Activated CD4-positive, alpha-beta T cell treated with anti-CD3 and anti-CD28 coated beads for 1 hour (primary cell): ENCODE data around the gene FRMPD4.

ENCODE experiments used
- DNase-seq: peaks from one replicate; pipeline ENCODE4 v3.0.0-alpha.2; 2020

FRMPD4 gene

GRCh38 chrX:12307961-12308360, 169.7 kb downstream of the FRMPD4 start:
- DNase-seq: no peak

GRCh38 chrX:12308420-12308819, 170.1 kb downstream of the FRMPD4 start:
- DNase-seq: no peak

GRCh38 chrX:12309040-12309743, 170.9 kb downstream of the FRMPD4 start:
- DNase-seq: no peak

DNA sequence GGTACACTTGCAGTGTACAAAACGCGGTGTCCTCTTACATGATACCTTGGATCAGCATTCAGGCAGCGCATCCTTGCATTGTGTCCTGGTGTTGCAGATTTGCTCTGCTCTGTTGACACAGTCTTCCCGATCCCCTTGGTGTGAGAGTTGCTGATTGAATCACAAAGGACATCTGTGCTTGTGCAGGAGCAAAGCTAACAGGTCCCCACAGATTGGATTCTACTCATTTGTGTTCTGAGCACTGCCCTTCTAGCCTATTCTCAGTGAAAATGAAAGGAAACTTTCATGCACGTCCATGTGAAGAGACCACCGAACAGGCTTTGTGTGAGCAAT, 171.4 kb downstream of the FRMPD4 start:
- DNase-seq: no peak

GRCh38 chrX:12314651-12315050, 176.4 kb downstream of the FRMPD4 start:
- no peak for DNase-seq

GRCh38 chrX:12315526-12315925, 177.3 kb downstream of the FRMPD4 start:
- DNase-seq: no peak

- DNase-seq: no peak
Measured at GRCh38 chrX:12319003-12319519, 180.8 kb downstream of the FRMPD4 start.

DNA sequence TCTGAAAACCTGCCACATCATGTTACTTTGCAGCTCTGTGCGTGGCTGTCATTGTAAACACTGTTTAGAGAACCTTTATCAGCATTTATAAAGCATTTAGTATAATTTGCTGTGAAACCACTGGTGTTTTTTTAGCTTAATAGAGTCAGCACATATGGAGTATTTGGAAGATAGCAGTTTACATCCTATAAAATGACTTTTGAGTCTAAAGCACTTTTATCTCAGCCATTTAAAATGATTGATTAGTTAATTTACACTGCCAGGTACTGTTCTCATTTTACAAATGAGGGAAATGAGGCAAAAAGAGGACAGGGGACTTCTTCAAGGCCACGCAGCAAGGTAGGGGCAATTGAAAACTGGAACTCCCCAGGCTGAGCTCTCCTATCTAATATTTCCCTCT, 181.7 kb downstream of the FRMPD4 start:
- DNase-seq: no peak

- no peak for DNase-seq
Measured at GRCh38 chrX:12322031-12322430, 183.8 kb downstream of the FRMPD4 start.

DNA sequence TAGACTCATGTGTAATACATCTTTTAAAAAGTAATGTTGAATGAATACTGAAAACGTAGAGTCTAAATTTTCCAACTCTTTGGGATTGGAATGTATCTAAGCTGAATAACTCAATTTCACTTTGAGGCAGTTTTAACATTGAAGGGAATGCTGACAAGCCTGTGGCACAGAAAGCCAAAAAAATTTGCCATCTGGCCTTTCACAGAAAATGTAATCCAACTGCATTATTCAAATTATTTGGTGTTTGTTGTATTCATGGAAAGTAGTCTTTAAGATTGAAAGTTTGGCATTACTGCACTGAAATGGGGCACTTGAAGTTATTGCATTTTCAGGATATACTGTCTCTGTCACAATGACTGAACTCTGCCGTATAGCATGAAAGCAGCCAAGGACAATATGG, 186.9 kb downstream of the FRMPD4 start:
- DNase-seq: no peak

DNA sequence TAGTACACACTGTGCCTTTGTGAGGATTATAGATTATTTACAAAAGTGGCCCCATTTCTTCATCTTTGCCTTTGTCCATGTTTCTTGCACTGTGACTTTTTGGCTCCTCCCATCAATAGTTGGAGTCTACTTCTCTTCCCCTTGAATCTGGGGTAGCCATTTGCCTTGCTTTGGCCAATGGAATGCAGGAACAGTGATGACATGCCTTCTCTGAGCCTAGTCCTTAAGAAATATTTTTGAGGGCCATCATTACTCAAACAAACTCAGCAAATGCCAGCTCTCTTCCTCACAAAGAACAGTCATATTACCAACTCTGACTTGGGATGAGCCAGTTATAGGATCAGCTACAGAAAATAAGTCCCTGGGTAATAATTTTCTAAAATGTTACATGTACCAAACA, 189.6 kb downstream of the FRMPD4 start:
- no peak for DNase-seq

GRCh38 chrX:12329476-12329875, 191.2 kb downstream of the FRMPD4 start:
- no peak for DNase-seq

DNA sequence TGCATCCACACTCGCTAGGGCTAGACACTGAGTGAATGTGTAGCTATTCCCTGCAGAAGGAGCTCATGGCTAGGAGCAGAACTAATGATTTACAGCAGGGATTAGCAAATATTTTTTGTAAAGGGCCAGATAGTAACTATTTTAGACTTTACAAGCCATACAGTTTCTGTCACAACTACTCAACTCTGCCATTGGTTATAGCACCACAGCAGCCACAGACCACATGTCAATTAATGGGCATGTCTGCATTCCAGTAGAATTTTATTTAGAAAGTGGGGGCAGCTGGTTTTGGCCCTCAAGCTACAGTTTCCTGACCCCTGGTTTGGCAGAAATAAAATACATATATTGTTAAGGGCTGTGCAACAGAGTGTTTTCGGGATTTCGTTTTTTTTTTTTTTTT, 192.6 kb downstream of the FRMPD4 start:
- DNase-seq: no peak

DNA sequence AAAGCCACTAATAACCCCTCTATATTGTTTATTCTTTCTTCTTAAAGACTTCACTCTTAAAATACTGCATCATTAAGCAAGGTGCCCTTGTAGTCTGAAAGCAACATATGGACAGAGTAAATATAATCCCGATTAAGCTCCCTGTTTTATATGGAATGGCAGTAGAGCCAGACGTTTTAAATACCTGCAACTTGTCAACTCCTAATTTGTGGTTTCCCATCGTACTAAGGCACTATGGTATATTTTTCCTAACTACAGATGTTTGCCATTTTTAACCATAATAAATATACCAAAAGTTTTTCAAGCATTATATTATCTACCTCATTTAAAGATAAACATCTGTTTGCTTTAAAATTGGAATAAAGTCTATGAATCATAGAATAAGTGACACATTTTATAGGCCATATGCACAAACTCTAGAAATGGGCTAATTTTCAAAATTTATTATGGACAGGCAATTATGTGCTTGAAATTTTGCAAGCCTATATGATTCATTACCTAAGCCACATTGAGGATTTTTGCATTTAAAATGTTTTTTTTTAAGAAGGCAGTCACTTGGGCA, 194.6 kb downstream of the FRMPD4 start:
- DNase-seq: no peak

GRCh38 chrX:12339921-12340320, 201.6 kb downstream of the FRMPD4 start:
- DNase-seq: no peak

DNA sequence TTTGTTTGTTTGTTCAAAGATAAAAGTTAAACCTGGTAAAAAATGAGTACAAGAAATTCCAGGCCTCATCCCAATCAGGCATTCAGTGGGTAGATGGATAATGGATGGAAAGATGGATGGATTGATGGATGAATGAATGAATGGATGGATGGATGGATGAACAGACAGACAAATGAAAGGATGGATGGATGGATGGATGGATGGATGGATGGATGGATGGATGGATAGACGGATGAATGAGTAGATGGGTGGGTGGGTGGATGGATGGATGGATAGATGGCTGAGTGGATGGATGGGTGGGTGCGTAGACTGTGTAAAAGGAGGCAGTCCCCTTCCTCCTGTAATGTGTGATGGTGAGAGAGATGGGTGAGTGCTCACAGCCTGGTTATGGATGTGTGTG, 206.7 kb downstream of the FRMPD4 start:
- DNase-seq: no peak

- DNase-seq: no peak
Measured at GRCh38 chrX:12349201-12349600, 210.9 kb downstream of the FRMPD4 start.

DNA sequence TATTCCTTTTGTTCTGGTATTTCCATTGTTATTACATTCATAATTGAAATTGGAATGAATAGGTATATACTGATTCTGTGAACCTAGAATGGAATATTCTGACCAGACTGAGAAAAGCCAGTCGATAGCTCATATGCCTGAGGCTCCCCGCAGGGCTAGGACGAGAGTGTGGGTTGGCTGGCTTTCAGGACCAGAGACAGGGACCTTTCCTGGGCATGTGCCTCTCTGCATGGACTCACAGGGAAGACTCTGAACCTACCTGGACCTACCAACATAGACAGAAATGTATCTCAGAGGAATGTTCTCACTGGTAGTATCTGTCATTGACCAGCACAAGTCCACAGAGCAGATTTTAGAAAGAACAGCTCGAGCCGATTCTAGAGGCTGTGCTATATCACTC, 214.6 kb downstream of the FRMPD4 start:
- no peak for DNase-seq

DNA sequence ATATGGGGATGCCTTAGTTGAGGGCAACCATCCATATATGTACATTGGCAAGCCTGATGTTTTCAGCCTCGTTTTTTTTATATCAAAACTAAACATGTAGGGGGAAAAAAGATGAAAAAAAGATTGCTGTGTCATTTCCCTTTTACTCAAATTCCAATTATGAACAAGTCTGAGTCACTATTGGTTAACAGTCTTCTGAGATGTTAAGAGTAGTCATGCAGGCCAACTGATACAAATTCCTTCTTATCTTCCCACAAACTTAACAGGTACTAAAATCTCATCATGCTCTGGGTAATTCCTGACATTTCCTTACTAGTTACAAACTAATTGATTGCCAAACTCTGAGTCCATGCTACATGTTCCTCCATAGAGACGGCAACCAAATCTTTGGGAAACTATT, 222.1 kb downstream of the FRMPD4 start:
- DNase-seq: no peak

GRCh38 chrX:12360986-12361598, 222.8 kb downstream of the FRMPD4 start:
- DNase-seq: no peak

- no peak for DNase-seq
Measured at GRCh38 chrX:12363216-12363615, 224.9 kb downstream of the FRMPD4 start.

GRCh38 chrX:12366440-12366839, 228.2 kb downstream of the FRMPD4 start:
- no peak for DNase-seq

DNA sequence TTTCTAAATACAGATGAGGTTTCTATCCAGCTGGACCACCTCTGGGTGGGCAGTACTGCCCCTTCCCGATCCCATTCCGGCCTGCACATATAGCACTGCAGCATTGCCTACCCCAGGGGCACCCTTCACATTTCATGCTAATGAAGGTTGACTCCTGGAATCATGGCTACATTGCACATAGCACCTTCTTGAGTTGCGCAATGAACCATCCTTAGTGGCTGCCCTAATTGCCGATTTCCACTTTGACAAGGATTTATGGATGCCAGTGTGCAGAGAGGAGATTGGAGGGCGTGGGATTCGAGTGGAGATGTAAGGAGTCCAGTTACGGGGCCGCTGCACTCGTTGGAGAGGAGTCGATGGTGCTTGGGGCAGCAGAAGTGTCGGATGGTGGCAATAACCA, 229.0 kb downstream of the FRMPD4 start:
- DNase-seq: no peak

DNA sequence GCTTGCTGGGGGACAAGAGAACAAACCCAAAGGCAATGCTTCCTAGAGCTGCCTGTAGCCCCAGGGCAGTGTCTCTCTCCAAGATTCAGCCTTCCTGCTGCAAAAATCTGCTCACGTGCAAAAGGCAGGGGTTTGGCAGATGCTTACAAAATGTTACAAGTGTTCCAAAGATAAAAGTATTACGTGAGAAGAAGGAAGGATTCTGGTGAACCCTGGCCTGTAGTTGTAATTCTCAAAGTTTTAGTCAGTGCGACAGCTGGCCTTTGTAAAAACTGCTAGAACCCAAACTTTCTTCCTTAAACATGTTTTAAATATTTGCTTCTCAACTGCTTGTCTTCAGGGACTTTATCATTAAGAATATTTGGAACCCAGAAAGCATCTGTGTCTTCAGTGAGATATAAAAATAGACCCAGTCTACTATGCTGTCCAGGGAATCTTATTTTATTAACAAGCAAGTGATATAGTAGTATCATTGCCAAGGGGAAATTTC, 232.3 kb downstream of the FRMPD4 start:
- no peak for DNase-seq
